Measurements from ENCODE around the gene TJP3. TPM values are rescaled to one million over a fixed set of nuclear protein-coding genes. Genes with fewer than 3 reads are reported as not detected.

The TJP3 gene
- polyA plus RNA-seq, 1 donor = 0.46 TPM

DNA sequence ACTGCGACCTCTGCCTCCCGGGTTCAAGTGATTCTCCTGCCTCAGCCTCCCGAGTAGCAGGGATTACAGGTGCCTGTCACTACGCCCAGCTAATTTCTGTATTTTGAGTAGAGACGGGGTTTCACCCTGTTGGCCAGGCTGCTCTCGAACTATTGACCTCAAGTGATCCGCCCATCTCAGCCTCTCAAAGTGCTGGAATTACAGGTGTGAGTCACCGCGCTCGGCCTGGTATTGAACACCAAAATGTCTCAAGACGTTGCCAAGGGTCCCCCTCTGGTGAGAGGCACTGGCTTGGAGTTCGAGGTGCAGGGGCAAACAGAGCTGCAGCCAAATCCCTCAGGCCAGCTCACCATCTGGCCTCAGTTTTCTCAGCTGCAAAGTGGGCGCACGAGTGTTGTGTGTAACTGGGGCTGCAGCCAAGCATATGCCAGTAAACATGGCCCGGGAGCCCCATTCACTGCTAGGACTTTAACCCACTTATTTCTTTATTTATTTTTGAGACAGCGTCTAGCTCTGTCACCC is 8.0 kb downstream of the TJP3 start:
- no peak for DNase-seq (ENCODE audit: low read depth)

DNA sequence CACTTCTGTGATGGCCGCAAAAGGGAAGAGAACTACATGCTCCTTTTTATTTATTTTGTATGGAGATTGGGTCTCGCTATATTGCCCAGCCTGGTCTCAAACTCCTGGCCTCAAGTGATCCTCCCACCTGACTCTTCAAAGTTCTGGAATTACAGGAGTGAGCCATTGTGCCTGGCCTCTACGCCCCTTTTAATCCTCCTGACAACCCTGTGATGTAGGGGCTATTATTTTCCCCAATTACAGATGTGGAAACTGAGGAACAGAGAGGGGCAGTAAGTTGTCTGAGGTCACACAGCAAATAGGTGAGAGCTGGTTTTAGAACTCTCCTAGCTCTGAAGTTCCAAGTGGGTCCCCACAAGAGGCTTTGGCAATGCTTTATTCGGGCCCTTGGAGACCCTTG is 11.7 kb downstream of the TJP3 start:
- no peak for DNase-seq (ENCODE audit: low read depth)

DNA sequence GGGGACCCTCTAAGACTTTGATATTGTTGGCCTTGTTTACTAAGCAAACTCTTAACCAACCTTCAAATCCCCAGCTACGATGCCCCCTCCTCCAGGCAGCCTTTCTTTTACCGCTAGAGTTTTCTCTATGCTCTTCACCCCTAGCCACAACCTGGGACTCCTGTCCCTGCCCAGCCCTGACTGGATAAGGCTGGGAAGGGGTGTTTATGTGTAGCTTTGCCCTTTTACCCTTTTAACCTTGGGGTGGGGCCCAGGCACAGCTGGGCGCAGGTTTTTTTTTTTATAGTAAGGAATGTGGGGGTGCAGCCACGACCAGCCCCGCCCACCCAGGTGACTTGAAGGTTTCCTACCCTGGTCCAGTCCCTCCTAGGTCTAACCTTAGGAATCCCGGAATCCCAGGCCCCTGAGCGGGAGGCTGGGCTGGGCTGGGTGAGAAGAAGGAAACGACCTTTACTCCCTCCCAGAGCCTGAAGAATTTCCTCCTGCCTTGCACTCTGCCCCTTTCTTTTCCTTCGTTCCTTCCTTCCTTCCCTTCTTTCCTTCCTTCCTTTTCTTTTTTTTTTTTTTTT is 12.2 kb downstream of the TJP3 start:
- no peak for DNase-seq (ENCODE audit: low read depth)

- no peak for DNase-seq (ENCODE audit: low read depth)
Measured at GRCh38 chr19:3721131-3721886, 13.1 kb downstream of the TJP3 start.

DNA sequence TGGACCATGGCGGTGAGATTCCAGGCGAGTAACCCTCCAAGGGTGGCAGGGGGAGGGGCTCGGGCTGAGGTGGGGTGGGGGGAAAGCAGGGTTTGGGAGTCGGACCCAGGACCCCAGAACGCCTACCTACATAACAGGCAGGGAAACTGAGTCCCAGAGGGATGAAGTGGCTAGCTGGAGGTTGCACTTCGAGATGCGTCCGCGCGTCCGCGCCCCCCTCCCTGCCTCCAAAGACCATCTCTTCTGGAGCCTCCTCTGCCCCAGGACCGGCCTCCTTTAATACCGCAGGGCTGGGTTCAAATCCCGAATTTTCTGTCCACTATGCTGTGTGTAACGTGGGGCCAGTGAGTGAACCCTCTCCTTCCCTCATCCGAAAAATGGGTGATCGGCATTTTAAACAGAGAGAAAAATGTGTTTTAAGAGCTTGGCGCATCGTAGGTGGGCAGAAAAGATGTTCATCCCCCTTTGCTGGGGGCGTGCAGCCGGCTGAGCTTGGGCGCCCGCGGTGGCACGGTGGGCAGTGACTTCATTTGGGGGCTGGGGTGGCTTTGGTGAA is 13.8 kb downstream of the TJP3 start:
- DNase-seq (ENCODE audit: low read depth) = no peak

DNA sequence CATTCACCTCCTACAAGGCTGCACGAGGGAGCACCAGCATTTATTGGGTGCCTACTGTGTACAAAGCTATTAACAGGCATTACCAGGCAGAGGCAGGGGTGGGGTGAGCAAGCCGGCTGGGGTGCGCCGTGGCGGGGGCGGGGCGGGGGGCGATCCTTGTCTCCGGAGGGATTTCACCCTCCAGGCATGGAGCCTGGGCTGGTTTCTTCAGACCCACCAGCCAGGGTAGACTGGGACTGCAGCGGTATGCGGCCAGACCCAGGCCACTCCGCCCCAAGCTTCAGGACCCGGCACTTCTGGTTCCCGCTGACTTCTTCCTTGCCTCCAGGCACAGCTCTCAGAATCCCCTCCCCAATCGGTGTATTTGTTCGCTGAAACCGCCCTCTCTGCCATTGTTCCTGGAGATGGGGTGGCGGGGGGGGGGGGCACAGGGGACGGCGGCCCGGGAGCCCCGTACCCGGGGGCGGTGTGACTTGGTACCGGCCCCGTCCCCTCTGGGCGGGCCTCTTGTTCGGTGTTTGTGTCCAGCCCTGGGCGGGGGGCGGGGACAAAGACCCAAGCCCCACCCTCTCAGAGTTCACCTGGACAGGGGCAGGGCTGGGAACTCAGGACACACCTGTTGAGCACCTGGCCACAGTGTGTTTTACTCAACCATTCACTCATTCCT is 14.4 kb downstream of the TJP3 start:
- DNase-seq (ENCODE audit: low read depth) = no peak

DNA sequence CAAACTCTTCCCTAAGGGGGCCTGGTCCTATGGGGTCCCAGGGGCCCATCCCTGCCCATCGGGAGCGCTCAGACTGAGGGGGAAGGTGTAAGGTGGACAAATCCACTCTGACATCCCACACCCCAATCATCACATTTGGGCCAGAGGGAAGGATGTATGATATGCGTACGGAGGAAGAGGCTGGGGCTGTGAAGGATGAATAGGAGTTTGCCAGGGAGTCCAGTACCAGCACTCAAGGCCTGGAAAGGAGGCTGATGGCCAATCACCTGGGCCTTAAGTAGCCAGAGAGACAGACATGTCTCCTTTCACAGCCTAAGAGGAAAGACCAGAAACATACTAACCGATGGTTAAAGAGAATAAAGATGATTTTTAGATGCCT is 14.9 kb downstream of the TJP3 start:
- no peak for DNase-seq (ENCODE audit: low read depth)

DNA sequence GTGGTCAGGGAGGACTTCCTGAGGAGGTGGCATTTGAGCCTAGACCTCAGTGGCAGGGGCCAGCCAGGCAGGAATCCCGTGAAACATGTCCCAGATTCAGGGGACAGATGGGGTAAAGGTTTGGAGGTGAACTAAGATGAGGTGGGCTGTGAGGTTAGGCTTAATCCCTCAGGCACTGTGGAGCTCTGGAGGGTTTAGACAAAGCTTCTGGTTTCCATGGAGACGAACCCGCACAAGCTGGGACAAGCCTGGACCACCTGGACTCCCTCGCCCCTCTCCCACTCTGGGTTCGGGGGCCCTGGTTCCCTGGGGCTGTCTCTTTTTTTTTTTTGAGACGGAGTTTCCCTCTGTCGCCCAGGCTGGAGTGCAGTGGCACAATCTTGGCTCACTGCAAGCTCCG is 15.7 kb downstream of the TJP3 start:
- no peak for DNase-seq (ENCODE audit: low read depth)

DNA sequence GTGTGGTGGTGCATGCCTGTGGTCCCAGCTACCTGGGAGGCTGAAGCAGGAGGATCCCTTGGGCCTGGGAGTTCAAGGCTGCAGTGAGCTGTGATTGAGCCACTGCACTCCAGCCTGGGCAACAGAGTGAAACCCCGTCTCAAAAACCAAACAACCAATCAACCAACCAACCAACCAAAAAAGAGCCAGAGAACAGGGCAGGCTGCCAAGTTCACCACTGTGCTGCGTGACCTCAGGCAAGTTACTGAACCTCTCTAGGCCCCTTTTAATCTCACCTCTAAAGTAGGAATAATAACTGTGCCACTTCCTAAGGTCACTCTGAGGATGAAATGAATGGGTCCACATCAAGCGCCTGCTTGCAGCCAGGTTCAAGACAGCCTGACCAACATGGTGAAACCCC is 16.9 kb downstream of the TJP3 start:
- no peak for DNase-seq (ENCODE audit: low read depth)

GRCh38 chr19:3725640-3726310 is 17.6 kb downstream of the TJP3 start:
- DNase-seq (ENCODE audit: low read depth) = no peak

- no peak for DNase-seq (ENCODE audit: low read depth)
Measured at GRCh38 chr19:3730457-3730958, 22.3 kb downstream of the TJP3 start.

DNA sequence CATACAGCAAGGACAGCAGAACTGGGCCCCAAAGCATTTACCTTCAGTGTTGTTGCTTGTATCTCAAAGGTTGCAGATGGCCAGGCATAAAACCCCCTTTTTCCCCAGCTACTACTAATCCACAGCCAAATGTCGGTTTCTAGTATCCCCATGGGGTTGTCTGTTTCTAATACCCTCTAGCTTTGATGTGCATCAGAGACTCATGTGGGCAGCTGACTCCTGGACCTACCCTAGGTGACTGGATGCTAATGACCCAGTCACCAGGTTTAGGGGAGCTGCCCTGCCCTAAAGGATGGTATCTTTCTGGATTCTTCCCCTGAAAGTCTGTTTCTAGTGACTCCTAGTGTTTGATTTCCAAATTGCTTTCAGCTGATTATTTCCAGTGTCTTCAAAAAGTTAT is 23.9 kb downstream of the TJP3 start:
- DNase-seq (ENCODE audit: low read depth) = no peak

- no peak for DNase-seq (ENCODE audit: low read depth)
Measured at GRCh38 chr19:3733549-3734309, 25.5 kb downstream of the TJP3 start.

DNA sequence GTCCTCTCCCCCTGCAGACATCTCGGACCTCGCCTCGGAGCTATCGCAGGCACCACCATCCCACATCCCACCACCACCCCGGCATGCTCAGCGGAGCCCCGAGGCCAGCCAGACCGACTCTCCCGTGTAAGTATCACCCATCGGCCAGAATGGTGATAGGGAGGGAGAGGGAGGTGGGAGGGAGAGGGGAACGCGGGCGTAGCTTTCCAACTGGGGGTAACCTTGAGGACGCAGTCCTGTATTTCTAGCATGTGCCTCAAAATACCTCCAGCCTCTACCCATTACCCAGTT is 26.1 kb downstream of the TJP3 start:
- no peak for DNase-seq (ENCODE audit: low read depth)

DNA sequence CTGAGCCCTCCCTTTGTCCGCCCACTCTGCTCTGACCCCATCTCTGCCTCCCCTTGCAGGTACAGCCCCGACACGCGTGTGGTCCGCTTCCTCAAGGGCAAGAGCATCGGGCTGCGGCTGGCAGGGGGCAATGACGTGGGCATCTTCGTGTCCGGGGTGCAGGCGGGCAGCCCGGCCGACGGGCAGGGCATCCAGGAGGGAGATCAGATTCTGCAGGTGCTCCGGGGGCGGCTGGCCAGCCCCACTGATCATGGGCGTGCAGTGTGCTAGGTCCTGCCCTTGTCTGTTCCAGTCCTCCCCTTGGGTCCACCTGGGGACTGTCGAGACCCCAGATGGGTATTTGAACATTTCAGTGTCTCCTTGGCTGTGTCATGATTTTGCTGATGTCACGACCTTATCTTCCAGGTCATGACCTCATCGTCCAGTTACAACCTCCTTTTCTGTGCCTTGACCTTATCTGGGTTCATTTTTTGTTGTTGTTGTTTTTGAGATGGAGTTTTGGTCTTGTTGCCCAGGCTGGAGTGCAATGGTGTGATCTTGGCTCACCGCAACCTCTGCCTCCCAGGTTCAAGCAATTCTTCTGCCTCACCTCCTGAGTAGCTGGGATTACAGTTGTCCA is 28.0 kb downstream of the TJP3 start:
- no peak for DNase-seq (ENCODE audit: low read depth)

- no peak for DNase-seq (ENCODE audit: low read depth)
Measured at GRCh38 chr19:3737487-3738205, 29.5 kb downstream of the TJP3 start.

DNA sequence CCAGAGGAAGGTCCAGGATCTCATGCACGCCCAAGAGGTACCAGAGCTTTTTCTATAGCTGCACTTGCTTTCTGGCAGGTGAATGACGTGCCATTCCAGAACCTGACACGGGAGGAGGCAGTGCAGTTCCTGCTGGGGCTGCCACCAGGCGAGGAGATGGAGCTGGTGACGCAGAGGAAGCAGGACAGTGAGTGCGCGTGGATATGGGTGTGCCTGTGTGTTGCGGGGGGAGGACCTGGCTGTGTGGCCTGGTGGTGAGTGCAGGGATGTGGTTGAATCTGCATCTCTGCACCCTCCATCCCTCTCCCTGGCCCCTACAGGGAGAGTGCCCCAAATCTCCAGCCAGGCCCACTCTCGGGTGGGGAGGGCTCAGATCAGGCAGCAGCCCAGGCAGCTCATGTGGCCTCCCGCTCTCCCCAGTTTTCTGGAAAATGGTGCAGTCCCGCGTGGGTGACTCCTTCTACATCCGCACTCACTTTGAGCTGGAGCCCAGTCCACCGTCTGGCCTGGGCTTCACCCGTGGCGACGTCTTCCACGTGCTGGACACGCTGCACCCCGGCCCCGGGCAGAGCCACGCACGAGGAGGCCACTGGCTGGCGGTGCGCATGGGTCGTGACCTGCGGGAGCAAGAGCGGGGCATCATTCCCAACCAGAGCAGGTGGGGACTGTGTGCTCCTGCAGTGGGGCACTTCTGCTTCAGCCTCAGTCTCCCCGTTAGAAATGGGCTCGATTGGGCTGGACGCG is 30.5 kb downstream of the TJP3 start:
- DNase-seq (ENCODE audit: low read depth) = no peak

DNA sequence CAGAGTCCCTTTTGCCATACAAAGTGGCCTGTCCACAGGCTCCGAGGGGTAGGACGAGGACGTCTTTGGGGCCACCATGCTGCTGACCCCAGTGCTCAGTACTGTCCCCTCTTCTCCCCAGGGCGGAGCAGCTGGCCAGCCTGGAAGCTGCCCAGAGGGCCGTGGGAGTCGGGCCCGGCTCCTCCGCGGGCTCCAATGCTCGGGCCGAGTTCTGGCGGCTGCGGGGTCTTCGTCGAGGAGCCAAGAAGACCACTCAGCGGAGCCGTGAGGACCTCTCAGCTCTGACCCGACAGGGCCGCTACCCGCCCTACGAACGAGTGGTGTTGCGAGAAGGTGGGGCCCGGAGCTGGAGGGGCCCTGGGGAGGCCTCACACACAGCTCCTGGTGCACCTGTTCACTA is 32.2 kb downstream of the TJP3 start:
- no peak for DNase-seq (ENCODE audit: low read depth)

DNA sequence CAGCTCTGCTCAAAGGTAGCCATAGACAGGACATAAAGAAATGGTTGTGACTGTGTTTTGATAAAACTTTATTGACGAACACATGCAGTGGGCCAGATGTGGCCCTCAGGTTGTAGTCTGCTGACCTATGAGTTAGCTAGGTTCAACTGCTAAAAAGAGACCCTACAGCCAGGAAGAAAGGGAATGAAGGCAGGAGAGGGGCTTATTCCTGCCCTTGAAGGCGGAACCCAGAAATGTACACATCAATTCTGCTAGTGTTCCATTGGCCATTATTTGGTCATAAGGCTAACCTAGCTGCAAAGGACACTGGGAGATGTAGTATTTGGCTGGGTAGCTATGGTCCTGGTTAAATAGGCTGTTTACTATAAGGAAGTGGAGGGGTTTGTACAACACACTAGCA is 35.3 kb downstream of the TJP3 start:
- no peak for DNase-seq (ENCODE audit: low read depth)

Measured in forelimb muscle (tissue), 1 donor.